Nephron (organoid): ENCODE data around the gene PHRF1.

ENCODE experiments used
- H3K27ac Mint-ChIP-seq, 3 experiments: 2 replicates each; pipeline ENCODE4 v1.8.0; 2020; ENCODE audit warnings: mixed read lengths in 3 of 3, mild to moderate bottlenecking in 2 of 3, moderate library complexity in 1 of 3
- H3K27me3 Mint-ChIP-seq: 2 replicates; pipeline ENCODE4 v1.8.0; 2021; ENCODE audit warnings: low read depth, mild to moderate bottlenecking, moderate library complexity, mixed read lengths
- H3K36me3 Mint-ChIP-seq: 2 replicates; pipeline ENCODE4 v1.8.0; 2020; ENCODE audit warnings: low read depth, mixed read lengths
- H3K4me1 Mint-ChIP-seq: 2 replicates; pipeline ENCODE4 v1.8.0; 2020; ENCODE audit warnings: mixed read lengths
- H3K4me3 Mint-ChIP-seq, 3 experiments: 2 replicates each; pipeline ENCODE4 v1.8.0; 2020; ENCODE audit warnings: mild to moderate bottlenecking in 3 of 3, mixed read lengths in 3 of 3, moderate library complexity in 2 of 3
- H3K9me3 Mint-ChIP-seq: 2 replicates; pipeline ENCODE4 v1.8.0; 2020; ENCODE audit warnings: mixed read lengths
- CTCF ChIP-seq, 3 experiments: fragments of 200-600 bp; sonication (generic); IDR thresholded peaks; one replicate each; pipeline ENCODE4 v1.5.0; 2021; ENCODE audit warnings: antibody characterized with exemption in 3 of 3; ENCODE audit not compliant: unreplicated experiment in 3 of 3

Gene PHRF1

GRCh38 chr11:629237-629583, 52.9 kb downstream of the PHRF1 start:
- H3K27ac Mint-ChIP-seq, result peak overlapping the region; percentile 51 to 68 (median 57)
- H3K4me3 Mint-ChIP-seq, result peak overlapping the region; percentile 8 to 73 (median 33)
- no peak for TF ChIP-seq CTCF (IDR thresholded peaks at IDR 0.05; ENCODE audit: unreplicated experiment in 3 of 3)
- H3K27me3 Mint-ChIP-seq, result peaks cover 42% of the 10 kb centered on the region
- H3K4me1 Mint-ChIP-seq, result peaks cover 28% of the 10 kb centered on the region
- no peaks in the 10 kb centered on the region for H3K9me3 Mint-ChIP-seq
- peaks cover 9% of the 10 kb centered on the region for H3K36me3 Mint-ChIP-seq

- Mint-ChIP-seq H3K4me1 (peaks cover 28% of the 10 kb centered on the region), H3K4me3 (no peak overlapping the region), H3K27ac (no peak overlapping the region), H3K27me3 (peaks cover 53% of the 10 kb centered on the region), H3K36me3 (peaks cover 9% of the 10 kb centered on the region), H3K9me3 (no peaks in the 10 kb centered on the region)
- TF ChIP-seq CTCF (IDR thresholded peaks at IDR 0.05; ENCODE audit: unreplicated experiment in 3 of 3), result no peak
These were observed 54.6 kb downstream of the PHRF1 start for GRCh38 chr11:630871-631270.

- Mint-ChIP-seq H3K4me1 (peaks cover 17% of the 10 kb centered on the region), H3K36me3 (peaks cover 5% of the 10 kb centered on the region), H3K27ac (no peak overlapping the region), H3K9me3 (no peaks in the 10 kb centered on the region), H3K27me3 (peaks cover 65% of the 10 kb centered on the region), H3K4me3 (peak overlapping the region in 2 of 3 experiments; percentile 32 to 37)
- no peak for TF ChIP-seq CTCF (IDR thresholded peaks at IDR 0.05; ENCODE audit: unreplicated experiment in 3 of 3)
These were observed 59.8 kb downstream of the PHRF1 start for GRCh38 chr11:635945-636510.

GRCh38 chr11:636511-637332, 60.5 kb downstream of the PHRF1 start, which contains the start of gene DRD4:
TSS of gene DRD4 (plus strand) at chr11:637269. CDS start at chr11:637305, 36 bp downstream.
- Mint-ChIP-seq H3K27me3 (peaks cover 70% of the 10 kb centered on the region), H3K36me3 (peaks cover 5% of the 10 kb centered on the region), H3K27ac (peak within 1 kb of the TSS in 1 of 3 experiments; percentile 49), H3K4me1 (peaks cover 17% of the 10 kb centered on the region), H3K4me3 (peak within 1 kb of the TSS; percentile 60 to 81 (median 61)), H3K9me3 (no peaks in the 10 kb centered on the region)
- no peak for TF ChIP-seq CTCF (IDR thresholded peaks at IDR 0.05; ENCODE audit: unreplicated experiment in 3 of 3)

GRCh38 chr11:637333-637592, 61.0 kb downstream of the PHRF1 start:
- peak overlapping the region in 2 of 3 experiments; percentile 60 to 81 for H3K4me3 Mint-ChIP-seq
- no peak overlapping the region for H3K27ac Mint-ChIP-seq
- no peaks in the 10 kb centered on the region for H3K9me3 Mint-ChIP-seq
- peaks cover 74% of the 10 kb centered on the region for H3K27me3 Mint-ChIP-seq
- peaks cover 5% of the 10 kb centered on the region for H3K36me3 Mint-ChIP-seq
- peaks cover 17% of the 10 kb centered on the region for H3K4me1 Mint-ChIP-seq
- no peak for TF ChIP-seq CTCF (IDR thresholded peaks at IDR 0.05; ENCODE audit: unreplicated experiment in 3 of 3)
